ENCODE results near the gene WDR74. TPM values are rescaled to one million over a fixed set of nuclear protein-coding genes. Genes with fewer than 3 reads are reported as not detected.

The WDR74 gene
- total and polyA plus RNA-seq, 9 of the 15 experiments (the other 6 are each of a cell fraction or from before 2014, with no cell fraction given), result 32.7 to 210 (median 114) TPM

DNA sequence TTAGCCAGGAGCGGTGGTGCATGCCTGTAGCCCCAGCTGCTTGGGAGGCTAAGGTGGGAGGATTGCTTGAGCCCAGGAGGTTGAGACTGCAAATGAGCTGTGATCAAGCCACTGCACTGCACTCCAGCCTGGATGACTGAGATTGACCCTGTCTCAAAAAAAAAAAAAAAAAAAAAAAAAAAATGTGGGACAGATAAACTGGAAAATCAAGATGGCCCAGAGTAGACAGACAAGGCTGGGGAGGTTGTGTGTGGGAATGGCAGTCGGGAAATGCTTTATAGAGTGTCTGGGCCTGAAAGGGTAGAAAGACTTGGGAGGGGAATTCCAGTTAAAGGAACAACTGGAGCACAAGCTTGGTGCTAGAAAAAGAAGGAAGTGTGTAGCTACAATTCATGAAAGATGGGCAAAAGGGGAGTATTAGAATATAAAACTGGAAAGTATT, 18.2 kb upstream of the WDR74 start (continued):
- TF ChIP-seq HDAC1 (IDR thresholded peaks at IDR 0.05), result no peak
- TF ChIP-seq SIN3A (IDR thresholded peaks at IDR 0.05; ENCODE audit: borderline replicate concordance in 2 of 2, control insufficient read depth in 1 of 2, low read depth in 2 of 2, low read length in 2 of 2), result 0 out of 4 replicates have a peak, but pooled peaks of 1 of the 2 experiments have one; percentile 14
- peak; percentile 64 for TF ChIP-seq ZNF384 (IDR thresholded peaks at IDR 0.05; ENCODE audit: low read depth, low read length)
- TF ChIP-seq TBL1XR1 (IDR thresholded peaks at IDR 0.05; ENCODE audit: low read length in 2 of 2), result 0 out of 4 replicates have a peak, but pooled peaks of 1 of the 2 experiments have one; percentile 14

DNA sequence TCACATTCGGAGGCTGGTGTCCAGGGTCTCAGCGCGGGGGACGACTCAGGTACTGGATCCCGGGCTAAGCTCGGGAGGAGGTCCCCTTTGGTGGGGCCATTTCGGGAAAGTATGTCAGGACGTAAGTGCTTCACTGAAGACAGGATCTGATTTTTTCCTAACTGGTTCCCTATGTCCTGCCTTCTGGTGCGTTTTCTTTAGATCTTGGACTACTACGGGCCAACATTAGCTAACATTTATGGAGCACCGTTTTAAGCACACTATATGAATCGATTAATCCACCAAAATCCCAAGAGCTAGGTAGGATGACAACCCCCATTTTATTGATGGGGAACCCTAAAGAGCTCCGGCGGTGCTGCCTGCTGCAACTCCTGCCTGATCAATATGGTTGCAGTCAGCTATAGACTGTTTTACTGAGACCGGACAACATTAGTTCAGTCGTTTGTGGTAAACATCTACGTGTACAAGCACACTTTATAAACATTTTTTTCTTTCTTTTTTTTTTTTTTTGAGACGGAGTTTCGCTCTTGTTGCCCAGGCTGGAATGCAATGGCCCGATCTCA, 17.0 kb upstream of the WDR74 start:
- WGBS (ENCODE audit: insufficient coverage, low coverage, missing lambda C conversion rate), result under 1% methylated on average over 17 of the region's 20 CpGs
- peak overlapping the region; percentile 74 for H3K4me3 ChIP-seq
- peaks cover 41% of the 10 kb centered on the region for H4K20me1 ChIP-seq (replicated peaks; ENCODE audit: control insufficient read depth, insufficient read depth, low read length)
- intact Hi-C loops (cut with micrococcal nuclease) (loop anchor here (2.0 to 5.0 kb wide), 2 partner anchors 16 to 459 kb away; no protein-coding TSS in a partner anchor), in situ Hi-C loops (cut with MboI) (loop anchor here (25.0 kb wide), 1 partner anchor 469 kb away; no protein-coding TSS in a partner anchor)
- ATAC-seq, result no peak
- H3K9me3 ChIP-seq (replicated peaks; ENCODE audit: control insufficient read depth, insufficient read depth, low read depth, low read length), result no peaks in the 10 kb centered on the region
- no peak for FAIRE-seq
- ChIA-PET POLR2A (interaction anchor here (0.6 to 10.0 kb wide), 47 partner anchors 8 to 835 kb away, joined by 3 to 403 read pairs (median 6); partner anchors contain the start of genes BSCL2, C11orf98, CSKMT and HNRNPUL2), CTCF (ENCODE audit: low intra/inter-chr PET ratio) (interaction anchor here (0.5 kb wide), 1 partner anchor 68 kb away, joined by 5 read pairs; no protein-coding TSS in a partner anchor)
- BruUV-seq (replicated peaks), result TSS peak; percentile 87
- peaks cover 60% of the 10 kb centered on the region for H3K36me3 ChIP-seq (ENCODE audit: control insufficient read depth, insufficient read depth, low read length)
- H3K79me2 ChIP-seq (ENCODE audit: control insufficient read depth, insufficient read depth, low read length), result peaks cover 99% of the 10 kb centered on the region
- H3K9ac ChIP-seq (ENCODE audit: insufficient read depth in 1 of 2, low read depth in 2 of 2, low read length in 2 of 2), result peak overlapping the region; percentile 96
- H3K27me3 ChIP-seq (ENCODE audit: control insufficient read depth in 2 of 2, insufficient read depth in 2 of 2, low read length in 2 of 2), result no peaks in the 10 kb centered on the region
- no peak for DNase-seq (ENCODE audit: extremely low read depth in 1 of 4, low spot score in 3 of 4)
- no peaks in the 10 kb centered on the region for H3K9me1 ChIP-seq (ENCODE audit: control insufficient read depth, insufficient read depth, low read length)
- H3K27ac ChIP-seq (ENCODE audit: extremely low read depth, low read depth, low read length), result peak overlapping the region; percentile 99
- H3K4me2 ChIP-seq (ENCODE audit: insufficient read depth, low read length), result peak overlapping the region; percentile 99
- peak overlapping the region; percentile 79 for H2AFZ ChIP-seq (ENCODE audit: low read depth, low read length)
- peaks cover 10 to 24% of the 10 kb centered on the region in 2 experiments; a peak in 4 of 5 replicates for H3K4me1 ChIP-seq (replicated peaks in 1 of 2; ENCODE audit: control insufficient read depth in 2 of 2, insufficient read depth in 2 of 2, low read length in 2 of 2)
- TF ChIP-seq MTA2 (IDR thresholded peaks at IDR 0.05; ENCODE audit: low read depth), result 0 out of 2 replicates have a peak, but pooled peaks have one; percentile 24
- TF ChIP-seq TARDBP (IDR thresholded peaks at IDR 0.05), result no peak
- TF ChIP-seq, protein P1, sequence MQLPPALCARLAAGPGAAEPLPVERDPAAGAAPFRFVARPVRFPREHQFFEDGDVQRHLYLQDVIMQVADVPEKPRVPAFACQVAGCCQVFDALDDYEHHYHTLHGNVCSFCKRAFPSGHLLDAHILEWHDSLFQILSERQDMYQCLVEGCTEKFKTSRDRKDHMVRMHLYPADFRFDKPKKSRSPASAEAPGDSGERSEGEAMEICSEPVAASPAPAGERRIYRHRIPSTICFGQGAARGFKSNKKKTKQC (CRISPR knock-in tag; IDR thresholded peaks at IDR 0.05), result peak; percentile 2
- TF ChIP-seq RHOXF2B (CRISPR knock-in tag; conservative IDR thresholded peaks at IDR 0.05), result 0 out of 2 replicates have a peak, but pooled peaks have one; percentile 86
- TF ChIP-seq NR2C2 (CRISPR knock-in tag; IDR thresholded peaks at IDR 0.05), result 0 out of 2 replicates have a peak, but pooled peaks have one; percentile 6
- TF ChIP-seq NR2C2 (tag; IDR thresholded peaks at IDR 0.05), result peak; percentile 51
- TF ChIP-seq L3MBTL2 (IDR thresholded peaks at IDR 0.05), result peak; percentile 74; the same call in 1 of the 2 replicates
- TF ChIP-seq, protein P2, sequence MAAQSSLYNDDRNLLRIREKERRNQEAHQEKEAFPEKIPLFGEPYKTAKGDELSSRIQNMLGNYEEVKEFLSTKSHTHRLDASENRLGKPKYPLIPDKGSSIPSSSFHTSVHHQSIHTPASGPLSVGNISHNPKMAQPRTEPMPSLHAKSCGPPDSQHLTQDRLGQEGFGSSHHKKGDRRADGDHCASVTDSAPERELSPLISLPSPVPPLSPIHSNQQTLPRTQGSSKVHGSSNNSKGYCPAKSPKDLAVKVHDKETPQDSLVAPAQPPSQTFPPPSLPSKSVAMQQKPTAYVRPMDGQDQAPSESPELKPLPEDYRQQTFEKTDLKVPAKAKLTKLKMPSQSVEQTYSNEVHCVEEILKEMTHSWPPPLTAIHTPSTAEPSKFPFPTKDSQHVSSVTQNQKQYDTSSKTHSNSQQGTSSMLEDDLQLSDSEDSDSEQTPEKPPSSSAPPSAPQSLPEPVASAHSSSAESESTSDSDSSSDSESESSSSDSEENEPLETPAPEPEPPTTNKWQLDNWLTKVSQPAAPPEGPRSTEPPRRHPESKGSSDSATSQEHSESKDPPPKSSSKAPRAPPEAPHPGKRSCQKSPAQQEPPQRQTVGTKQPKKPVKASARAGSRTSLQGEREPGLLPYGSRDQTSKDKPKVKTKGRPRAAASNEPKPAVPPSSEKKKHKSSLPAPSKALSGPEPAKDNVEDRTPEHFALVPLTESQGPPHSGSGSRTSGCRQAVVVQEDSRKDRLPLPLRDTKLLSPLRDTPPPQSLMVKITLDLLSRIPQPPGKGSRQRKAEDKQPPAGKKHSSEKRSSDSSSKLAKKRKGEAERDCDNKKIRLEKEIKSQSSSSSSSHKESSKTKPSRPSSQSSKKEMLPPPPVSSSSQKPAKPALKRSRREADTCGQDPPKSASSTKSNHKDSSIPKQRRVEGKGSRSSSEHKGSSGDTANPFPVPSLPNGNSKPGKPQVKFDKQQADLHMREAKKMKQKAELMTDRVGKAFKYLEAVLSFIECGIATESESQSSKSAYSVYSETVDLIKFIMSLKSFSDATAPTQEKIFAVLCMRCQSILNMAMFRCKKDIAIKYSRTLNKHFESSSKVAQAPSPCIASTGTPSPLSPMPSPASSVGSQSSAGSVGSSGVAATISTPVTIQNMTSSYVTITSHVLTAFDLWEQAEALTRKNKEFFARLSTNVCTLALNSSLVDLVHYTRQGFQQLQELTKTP (IDR thresholded peaks at IDR 0.05; ENCODE audit: low read depth in 1 of 2, partially characterized antibody in 2 of 2), result peak in 1 of 2 experiments; percentile 18
- 0 out of 2 replicates have a peak, but pooled peaks have one; percentile 3 for TF ChIP-seq ZBTB1 (CRISPR knock-in tag; IDR thresholded peaks at IDR 0.05; ENCODE audit: borderline replicate concordance, low read depth)

Measured in K562 (cell line).